ENCODE results near the gene CIAO3. TPM values are rescaled to one million over a fixed set of nuclear protein-coding genes. Genes with fewer than 3 reads are reported as not detected.
"Not testable (repeated sequence)": the region's sequence is repeated elsewhere in the genome, so short reads cannot be mapped to it uniquely, and the experiment has no call there.

The CIAO3 gene
- total RNA-seq, 1 donor from 2014 or later: 39.5 TPM

- H3K4me1 Mint-ChIP-seq: no peaks in the 10 kb centered on the region
- no peak overlapping the region for H3K4me3 Mint-ChIP-seq
- no peak overlapping the region for H3K27ac Mint-ChIP-seq
- H3K36me3 Mint-ChIP-seq (ENCODE audit: low read depth): peaks cover 4% of the 10 kb centered on the region
- DNase-seq: no peak
- no peaks in the 10 kb centered on the region for H3K9me3 Mint-ChIP-seq
- no peaks in the 10 kb centered on the region for H3K27me3 Mint-ChIP-seq
- intact Hi-C loops (cut with micrococcal nuclease): loop anchor here (5.0 kb wide), 1 partner anchor 43 kb away; the partner anchor contains the start of genes CHTF18 and RPUSD1
These were observed 3.1 kb upstream of the CIAO3 start for GRCh38 chr16:743794-744500.

- H3K4me1 Mint-ChIP-seq; H3K36me3 Mint-ChIP-seq (ENCODE audit: low read depth); H3K27me3 Mint-ChIP-seq; H3K4me3 Mint-ChIP-seq; H3K27ac Mint-ChIP-seq; DNase-seq; H3K9me3 Mint-ChIP-seq: not testable (repeated sequence)
- intact Hi-C loops (cut with micrococcal nuclease): loop anchor here (5.0 kb wide), 1 partner anchor 44 kb away; the partner anchor contains the start of genes CHTF18 and RPUSD1
These were observed 2.1 kb upstream of the CIAO3 start for GRCh38 chr16:742894-743293.

- H3K36me3 Mint-ChIP-seq (ENCODE audit: low read depth): peaks cover 9% of the 10 kb centered on the region
- DNase-seq: no peak
- H3K4me1 Mint-ChIP-seq: peaks cover 4% of the 10 kb centered on the region
- intact Hi-C loops (cut with micrococcal nuclease): loop anchor here (1.0 to 5.0 kb wide), 3 partner anchors 27 to 567 kb away; partner anchors contain the start of genes CHTF18, METRN, RPUSD1 and UBE2I
- no peaks in the 10 kb centered on the region for H3K9me3 Mint-ChIP-seq
- no peaks in the 10 kb centered on the region for H3K27me3 Mint-ChIP-seq
- no peak overlapping the region for H3K27ac Mint-ChIP-seq
- peak overlapping the region; percentile 81 for H3K4me3 Mint-ChIP-seq
These were observed 1.3 kb upstream of the CIAO3 start for GRCh38 chr16:741986-742629.

GRCh38 chr16:740459-740763 lies 386 bp downstream of the CIAO3 start:
- Mint-ChIP-seq H3K27ac (peak overlapping the region; percentile 45), H3K9me3 (no peaks in the 10 kb centered on the region), H3K36me3 (ENCODE audit: low read depth) (peaks cover 18% of the 10 kb centered on the region), H3K27me3 (no peaks in the 10 kb centered on the region), H3K4me3 (peak overlapping the region; percentile 85), H3K4me1 (peaks cover 11% of the 10 kb centered on the region)
- intact Hi-C loops (cut with micrococcal nuclease): loop anchor here (2.0 to 5.0 kb wide), 2 partner anchors 47 to 568 kb away; partner anchors contain the start of genes CHTF18, RPUSD1 and UBE2I
- DNase-seq: no peak

- intact Hi-C loops (cut with micrococcal nuclease): loop anchor here (2.0 to 5.0 kb wide), 2 partner anchors 47 to 569 kb away; partner anchors contain the start of genes CHTF18, RPUSD1 and UBE2I
- Mint-ChIP-seq H3K27me3 (no peaks in the 10 kb centered on the region), H3K4me3 (peak overlapping the region; percentile 85), H3K4me1 (peaks cover 14% of the 10 kb centered on the region), H3K36me3 (ENCODE audit: low read depth) (peaks cover 20% of the 10 kb centered on the region), H3K9me3 (no peaks in the 10 kb centered on the region), H3K27ac (peak overlapping the region; percentile 41)
- DNase-seq: no peak
These were observed 988 bp downstream of the CIAO3 start for GRCh38 chr16:739560-740458.

GRCh38 chr16:736936-737481 lies 3.8 kb downstream of the CIAO3 start:
- no peak for DNase-seq
- H3K9me3 Mint-ChIP-seq: no peaks in the 10 kb centered on the region
- H3K27me3 Mint-ChIP-seq: no peaks in the 10 kb centered on the region
- H3K36me3 Mint-ChIP-seq (ENCODE audit: low read depth): peaks cover 27% of the 10 kb centered on the region
- H3K4me1 Mint-ChIP-seq: peaks cover 14% of the 10 kb centered on the region
- intact Hi-C loops (cut with micrococcal nuclease): no loop called here
- no peak overlapping the region for H3K27ac Mint-ChIP-seq
- no peak overlapping the region for H3K4me3 Mint-ChIP-seq

- H3K4me3 Mint-ChIP-seq: peak overlapping the region; percentile 63
- peak; percentile 76 for DNase-seq
- H3K9me3 Mint-ChIP-seq: no peaks in the 10 kb centered on the region
- H3K27ac Mint-ChIP-seq: peak overlapping the region; percentile 80
- H3K4me1 Mint-ChIP-seq: peaks cover 14% of the 10 kb centered on the region
- intact Hi-C loops (cut with micrococcal nuclease): no loop called here
- peaks cover 27% of the 10 kb centered on the region for H3K36me3 Mint-ChIP-seq (ENCODE audit: low read depth)
- H3K27me3 Mint-ChIP-seq: no peaks in the 10 kb centered on the region
These were observed 4.8 kb downstream of the CIAO3 start for GRCh38 chr16:735982-736453.

GRCh38 chr16:734981-735881 lies 5.6 kb downstream of the CIAO3 start:
- DNase-seq: no peak
- Mint-ChIP-seq H3K9me3 (no peaks in the 10 kb centered on the region), H3K27ac (peak overlapping the region; percentile 80), H3K36me3 (ENCODE audit: low read depth) (peaks cover 27% of the 10 kb centered on the region), H3K27me3 (no peaks in the 10 kb centered on the region), H3K4me1 (peaks cover 14% of the 10 kb centered on the region), H3K4me3 (peak overlapping the region; percentile 30)
- intact Hi-C loops (cut with micrococcal nuclease): no loop called here

GRCh38 chr16:734208-734980 lies 6.4 kb downstream of the CIAO3 start:
- Mint-ChIP-seq H3K9me3 (no peaks in the 10 kb centered on the region), H3K36me3 (ENCODE audit: low read depth) (peaks cover 27% of the 10 kb centered on the region), H3K4me1 (peaks cover 14% of the 10 kb centered on the region), H3K4me3 (no peak overlapping the region), H3K27me3 (no peaks in the 10 kb centered on the region), H3K27ac (no peak overlapping the region)
- intact Hi-C loops (cut with micrococcal nuclease): no loop called here
- no peak for DNase-seq

- H3K4me3 Mint-ChIP-seq: no peak overlapping the region
- H3K27me3 Mint-ChIP-seq: no peaks in the 10 kb centered on the region
- peaks cover 23% of the 10 kb centered on the region for H3K36me3 Mint-ChIP-seq (ENCODE audit: low read depth)
- H3K27ac Mint-ChIP-seq: no peak overlapping the region
- H3K9me3 Mint-ChIP-seq: no peaks in the 10 kb centered on the region
- peaks cover 14% of the 10 kb centered on the region for H3K4me1 Mint-ChIP-seq
- DNase-seq: peak; percentile 73
- intact Hi-C loops (cut with micrococcal nuclease): no loop called here
These were observed 7.2 kb downstream of the CIAO3 start for GRCh38 chr16:733382-734207.

GRCh38 chr16:732936-733335 lies 7.9 kb downstream of the CIAO3 start:
- peaks cover 12% of the 10 kb centered on the region for H3K4me1 Mint-ChIP-seq
- H3K36me3 Mint-ChIP-seq (ENCODE audit: low read depth): peaks cover 21% of the 10 kb centered on the region
- DNase-seq: no peak
- H3K9me3 Mint-ChIP-seq: no peaks in the 10 kb centered on the region
- no peak overlapping the region for H3K27ac Mint-ChIP-seq
- H3K4me3 Mint-ChIP-seq: no peak overlapping the region
- intact Hi-C loops (cut with micrococcal nuclease): no loop called here
- no peaks in the 10 kb centered on the region for H3K27me3 Mint-ChIP-seq
